GM12878 (cell line): ENCODE measurements around the gene SFXN5.

ENCODE experiments used
- ETV6 ChIP-seq, 2 experiments: fragments of 450-650 bp in 1 of 2; IDR thresholded peaks in 1 of 2; conservative IDR thresholded peaks in 1 of 2; 2 replicates each; pipeline ENCODE4 v1.6.1; 2014; ENCODE audit warnings: antibody characterized with exemption in 1 of 2, borderline replicate concordance in 1 of 2, low read depth in 1 of 2, mild to moderate bottlenecking in 1 of 2, moderate library complexity in 1 of 2
- PKNOX1 ChIP-seq: fragments of 450-650 bp; IDR thresholded peaks from 2 replicates; pipeline ENCODE4 v1.6.1; 2016; ENCODE audit warnings: mild to moderate bottlenecking
- SUPT20H ChIP-seq: IDR thresholded peaks from 2 replicates; pipeline ENCODE4 v1.6.1; 2011; ENCODE audit warnings: low read depth, mild to moderate bottlenecking, low read length, moderate library complexity, borderline replicate concordance; ENCODE audit not compliant: control insufficient read depth
- TF ChIP-seq, protein P1 (sequence below): IDR thresholded peaks from 2 replicates; pipeline ENCODE4 v1.6.1; 2012; ENCODE audit warnings: low read depth, low read length, improper control_type of control experiment
- TF ChIP-seq, protein P2 (sequence below), 3 experiments: IDR thresholded peaks in 2 of 3; conservative IDR thresholded peaks in 1 of 3; 2 replicates each; pipeline ENCODE4 v1.5.1; 2011; ENCODE audit warnings: low read depth in 3 of 3, low read length in 3 of 3, mild to moderate bottlenecking in 3 of 3, control low read depth in 2 of 3, moderate library complexity in 2 of 3, inconsistent platforms in 1 of 3, mixed read lengths in 1 of 3; ENCODE audit not compliant: control insufficient read depth in 2 of 3, insufficient read depth in 1 of 3; ENCODE audit errors: extremely low read depth in 1 of 3
- TF ChIP-seq, protein P3 (sequence below): IDR thresholded peaks from 2 replicates; pipeline ENCODE4 v1.6.1; 2012; ENCODE audit warnings: low read length, inconsistent platforms
- TF ChIP-seq, protein P4 (sequence below): IDR thresholded peaks from 2 replicates; pipeline ENCODE4 v1.6.1; 2011; ENCODE audit warnings: mild to moderate bottlenecking, low read depth, low read length, moderate library complexity; ENCODE audit not compliant: insufficient replicate concordance

DNA sequence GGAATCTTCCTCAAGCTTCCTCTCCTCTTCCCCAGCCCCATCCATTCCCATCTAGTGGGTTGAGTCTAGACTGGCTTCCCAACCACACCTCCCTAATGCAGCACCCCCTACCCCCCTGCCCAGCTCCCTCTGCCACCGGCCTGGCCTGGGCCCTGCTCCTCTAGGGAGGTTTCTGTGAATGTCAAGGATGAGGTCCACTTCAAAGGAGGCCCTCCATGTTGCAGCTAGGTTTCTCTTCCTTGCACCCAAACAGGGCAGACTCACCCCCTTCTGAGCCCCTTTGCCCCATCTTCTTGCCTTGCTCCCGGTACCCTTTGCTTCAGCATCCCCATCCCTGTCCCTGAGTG, 135.9 kb downstream of the SFXN5 start:
- TF ChIP-seq ETV6 (conservative IDR thresholded peaks at IDR 0.05 in 1 of 2, IDR thresholded peaks at IDR 0.05 in 1 of 2; ENCODE audit: borderline replicate concordance in 1 of 2, low read depth in 1 of 2) (no peak), SUPT20H (no peak), PKNOX1 (no peak)
- TF ChIP-seq, protein P1, sequence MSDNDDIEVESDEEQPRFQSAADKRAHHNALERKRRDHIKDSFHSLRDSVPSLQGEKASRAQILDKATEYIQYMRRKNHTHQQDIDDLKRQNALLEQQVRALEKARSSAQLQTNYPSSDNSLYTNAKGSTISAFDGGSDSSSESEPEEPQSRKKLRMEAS = no peak
- TF ChIP-seq, protein P2, sequence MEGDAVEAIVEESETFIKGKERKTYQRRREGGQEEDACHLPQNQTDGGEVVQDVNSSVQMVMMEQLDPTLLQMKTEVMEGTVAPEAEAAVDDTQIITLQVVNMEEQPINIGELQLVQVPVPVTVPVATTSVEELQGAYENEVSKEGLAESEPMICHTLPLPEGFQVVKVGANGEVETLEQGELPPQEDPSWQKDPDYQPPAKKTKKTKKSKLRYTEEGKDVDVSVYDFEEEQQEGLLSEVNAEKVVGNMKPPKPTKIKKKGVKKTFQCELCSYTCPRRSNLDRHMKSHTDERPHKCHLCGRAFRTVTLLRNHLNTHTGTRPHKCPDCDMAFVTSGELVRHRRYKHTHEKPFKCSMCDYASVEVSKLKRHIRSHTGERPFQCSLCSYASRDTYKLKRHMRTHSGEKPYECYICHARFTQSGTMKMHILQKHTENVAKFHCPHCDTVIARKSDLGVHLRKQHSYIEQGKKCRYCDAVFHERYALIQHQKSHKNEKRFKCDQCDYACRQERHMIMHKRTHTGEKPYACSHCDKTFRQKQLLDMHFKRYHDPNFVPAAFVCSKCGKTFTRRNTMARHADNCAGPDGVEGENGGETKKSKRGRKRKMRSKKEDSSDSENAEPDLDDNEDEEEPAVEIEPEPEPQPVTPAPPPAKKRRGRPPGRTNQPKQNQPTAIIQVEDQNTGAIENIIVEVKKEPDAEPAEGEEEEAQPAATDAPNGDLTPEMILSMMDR (IDR thresholded peaks at IDR 0.05 in 2 of 3, conservative IDR thresholded peaks at IDR 0.05 in 1 of 3; ENCODE audit: control insufficient read depth in 2 of 3, extremely low read depth in 1 of 3, insufficient read depth in 1 of 3, low read depth in 3 of 3, low read length in 3 of 3) = no peak
- TF ChIP-seq, protein P3, sequence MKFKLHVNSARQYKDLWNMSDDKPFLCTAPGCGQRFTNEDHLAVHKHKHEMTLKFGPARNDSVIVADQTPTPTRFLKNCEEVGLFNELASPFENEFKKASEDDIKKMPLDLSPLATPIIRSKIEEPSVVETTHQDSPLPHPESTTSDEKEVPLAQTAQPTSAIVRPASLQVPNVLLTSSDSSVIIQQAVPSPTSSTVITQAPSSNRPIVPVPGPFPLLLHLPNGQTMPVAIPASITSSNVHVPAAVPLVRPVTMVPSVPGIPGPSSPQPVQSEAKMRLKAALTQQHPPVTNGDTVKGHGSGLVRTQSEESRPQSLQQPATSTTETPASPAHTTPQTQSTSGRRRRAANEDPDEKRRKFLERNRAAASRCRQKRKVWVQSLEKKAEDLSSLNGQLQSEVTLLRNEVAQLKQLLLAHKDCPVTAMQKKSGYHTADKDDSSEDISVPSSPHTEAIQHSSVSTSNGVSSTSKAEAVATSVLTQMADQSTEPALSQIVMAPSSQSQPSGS = no peak
- TF ChIP-seq, protein P4, sequence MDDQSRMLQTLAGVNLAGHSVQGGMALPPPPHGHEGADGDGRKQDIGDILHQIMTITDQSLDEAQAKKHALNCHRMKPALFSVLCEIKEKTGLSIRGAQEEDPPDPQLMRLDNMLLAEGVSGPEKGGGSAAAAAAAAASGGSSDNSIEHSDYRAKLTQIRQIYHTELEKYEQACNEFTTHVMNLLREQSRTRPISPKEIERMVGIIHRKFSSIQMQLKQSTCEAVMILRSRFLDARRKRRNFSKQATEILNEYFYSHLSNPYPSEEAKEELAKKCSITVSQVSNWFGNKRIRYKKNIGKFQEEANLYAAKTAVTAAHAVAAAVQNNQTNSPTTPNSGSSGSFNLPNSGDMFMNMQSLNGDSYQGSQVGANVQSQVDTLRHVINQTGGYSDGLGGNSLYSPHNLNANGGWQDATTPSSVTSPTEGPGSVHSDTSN = no peak
